ENCODE data around the gene RAB31. TPM values are rescaled to one million over a fixed set of nuclear protein-coding genes. Genes with fewer than 3 reads are reported as not detected.

RAB31 gene
- total RNA-seq, 1 donor from 2014 or later = 26.0 TPM

- Histone ChIP-seq H3K4me3 (no peak overlapping the region), H3K4me1 (peaks cover 21% of the 10 kb centered on the region), H3K27ac (no peak overlapping the region), H3K36me3 (no peaks in the 10 kb centered on the region), H3K27me3 (no peaks in the 10 kb centered on the region), H3K9me3 (no peaks in the 10 kb centered on the region)
- DNase-seq (ENCODE audit: extremely low spot score in 2 of 2) = no peak
- intact Hi-C loops (cut with DNase I) = no loop called here
- TF ChIP-seq POLR2A (IDR thresholded peaks at IDR 0.05) (no peak), POLR2AphosphoS5 (IDR thresholded peaks at IDR 0.05; ENCODE audit: insufficient read depth in 1 of 2, low read depth in 1 of 2) (no peak)
- TF ChIP-seq, protein P1, sequence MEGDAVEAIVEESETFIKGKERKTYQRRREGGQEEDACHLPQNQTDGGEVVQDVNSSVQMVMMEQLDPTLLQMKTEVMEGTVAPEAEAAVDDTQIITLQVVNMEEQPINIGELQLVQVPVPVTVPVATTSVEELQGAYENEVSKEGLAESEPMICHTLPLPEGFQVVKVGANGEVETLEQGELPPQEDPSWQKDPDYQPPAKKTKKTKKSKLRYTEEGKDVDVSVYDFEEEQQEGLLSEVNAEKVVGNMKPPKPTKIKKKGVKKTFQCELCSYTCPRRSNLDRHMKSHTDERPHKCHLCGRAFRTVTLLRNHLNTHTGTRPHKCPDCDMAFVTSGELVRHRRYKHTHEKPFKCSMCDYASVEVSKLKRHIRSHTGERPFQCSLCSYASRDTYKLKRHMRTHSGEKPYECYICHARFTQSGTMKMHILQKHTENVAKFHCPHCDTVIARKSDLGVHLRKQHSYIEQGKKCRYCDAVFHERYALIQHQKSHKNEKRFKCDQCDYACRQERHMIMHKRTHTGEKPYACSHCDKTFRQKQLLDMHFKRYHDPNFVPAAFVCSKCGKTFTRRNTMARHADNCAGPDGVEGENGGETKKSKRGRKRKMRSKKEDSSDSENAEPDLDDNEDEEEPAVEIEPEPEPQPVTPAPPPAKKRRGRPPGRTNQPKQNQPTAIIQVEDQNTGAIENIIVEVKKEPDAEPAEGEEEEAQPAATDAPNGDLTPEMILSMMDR (IDR thresholded peaks at IDR 0.05) = no peak
These were observed 150.5 kb downstream of the RAB31 start for GRCh38 chr18:9858642-9859041.

DNA sequence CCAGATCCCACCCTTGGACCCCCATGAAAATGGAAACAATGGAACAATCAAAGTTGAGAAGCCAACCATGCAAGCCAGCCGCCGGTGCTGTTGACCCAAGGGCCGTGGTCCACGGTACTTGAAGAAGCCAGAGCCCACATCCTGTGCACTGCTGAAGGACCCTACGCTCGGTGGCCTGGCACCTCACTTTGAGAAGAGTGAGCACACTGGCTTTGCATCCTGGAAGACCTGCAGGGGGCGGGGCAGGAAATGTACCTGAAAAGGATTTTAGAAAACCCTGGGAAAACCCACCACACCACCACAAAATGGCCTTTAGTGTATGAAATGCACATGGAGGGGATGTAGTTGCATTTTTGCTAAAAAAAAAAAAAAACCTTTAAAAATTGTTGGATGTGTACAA is 151.1 kb downstream of the RAB31 start:
- intact Hi-C loops (cut with DNase I) = no loop called here
- TF ChIP-seq POLR2AphosphoS5 (IDR thresholded peaks at IDR 0.05; ENCODE audit: insufficient read depth in 1 of 2, low read depth in 1 of 2) (no peak), POLR2A (IDR thresholded peaks at IDR 0.05) (no peak)
- TF ChIP-seq, protein P1 (IDR thresholded peaks at IDR 0.05) = no peak

GRCh38 chr18:9860682-9861081 is 152.6 kb downstream of the RAB31 start:
- Histone ChIP-seq H3K9me3 (no peaks in the 10 kb centered on the region), H3K4me3 (no peak overlapping the region), H3K27me3 (no peaks in the 10 kb centered on the region), H3K4me1 (peaks cover 13% of the 10 kb centered on the region), H3K27ac (no peak overlapping the region), H3K36me3 (no peaks in the 10 kb centered on the region)
- TF ChIP-seq, protein P1 (IDR thresholded peaks at IDR 0.05) = no peak
- no peak for TF ChIP-seq POLR2AphosphoS5 (IDR thresholded peaks at IDR 0.05; ENCODE audit: insufficient read depth in 1 of 2, low read depth in 1 of 2)
- TF ChIP-seq POLR2A (IDR thresholded peaks at IDR 0.05) = no peak
- intact Hi-C loops (cut with DNase I) = no loop called here
- DNase-seq (ENCODE audit: extremely low spot score in 2 of 2) = no peak

More for the DNA sequence above, 151.1 kb downstream of the RAB31 start:
- H3K4me3 ChIP-seq = no peak overlapping the region
- H3K36me3 ChIP-seq = no peaks in the 10 kb centered on the region
- DNase-seq (ENCODE audit: extremely low spot score in 2 of 2) = no peak
- H3K27ac ChIP-seq = no peak overlapping the region
- H3K27me3 ChIP-seq = no peaks in the 10 kb centered on the region
- no peaks in the 10 kb centered on the region for H3K9me3 ChIP-seq
- H3K4me1 ChIP-seq = peaks cover 18% of the 10 kb centered on the region

DNA sequence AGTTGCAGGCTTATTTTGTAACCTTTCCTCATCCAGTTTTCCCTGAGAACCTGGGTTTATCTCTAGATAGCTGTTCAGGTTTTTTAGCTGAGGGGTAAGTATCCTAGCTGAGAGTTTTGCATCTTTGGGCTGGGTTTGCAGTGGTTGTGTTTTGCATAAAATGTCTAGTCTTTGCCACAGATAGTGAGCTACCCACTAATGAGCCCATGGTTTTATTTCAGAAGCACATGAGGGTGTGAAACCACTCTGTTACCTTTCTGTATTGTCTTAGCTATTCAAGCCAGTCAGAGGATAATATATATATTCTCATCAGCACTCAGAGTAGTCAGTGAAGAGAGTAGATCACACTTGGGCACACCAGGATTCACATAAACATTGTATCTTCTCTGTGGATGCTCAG is 153.1 kb downstream of the RAB31 start:
- Histone ChIP-seq H3K27ac (no peak overlapping the region), H3K9me3 (no peaks in the 10 kb centered on the region), H3K36me3 (no peaks in the 10 kb centered on the region), H3K27me3 (no peaks in the 10 kb centered on the region), H3K4me1 (peaks cover 9% of the 10 kb centered on the region), H3K4me3 (no peak overlapping the region)
- intact Hi-C loops (cut with DNase I) = no loop called here
- DNase-seq (ENCODE audit: extremely low spot score in 2 of 2) = no peak
- TF ChIP-seq POLR2AphosphoS5 (IDR thresholded peaks at IDR 0.05; ENCODE audit: insufficient read depth in 1 of 2, low read depth in 1 of 2) (no peak), POLR2A (IDR thresholded peaks at IDR 0.05) (no peak)
- TF ChIP-seq, protein P1 (IDR thresholded peaks at IDR 0.05) = no peak

- no peak overlapping the region for H3K27ac ChIP-seq
- intact Hi-C loops (cut with DNase I) = no loop called here
- H3K4me1 ChIP-seq = peaks cover under 1% of the 10 kb centered on the region
- H3K4me3 ChIP-seq = no peak overlapping the region
- no peaks in the 10 kb centered on the region for H3K36me3 ChIP-seq
- no peaks in the 10 kb centered on the region for H3K27me3 ChIP-seq
- H3K9me3 ChIP-seq = no peaks in the 10 kb centered on the region
- DNase-seq (ENCODE audit: extremely low spot score in 2 of 2) = no peak
- TF ChIP-seq POLR2A (IDR thresholded peaks at IDR 0.05) (no peak), POLR2AphosphoS5 (IDR thresholded peaks at IDR 0.05; ENCODE audit: insufficient read depth in 1 of 2, low read depth in 1 of 2) (no peak)
- TF ChIP-seq, protein P1 (IDR thresholded peaks at IDR 0.05) = no peak
These were observed 153.8 kb downstream of the RAB31 start for GRCh38 chr18:9861933-9862332.
